ENCODE data around the gene TGM4.

Gene TGM4

GRCh38 chr3:44905446-44906157 lies 31.2 kb downstream of the TGM4 start:
- Histone ChIP-seq H3K36me3 (no peaks in the 10 kb centered on the region), H3K27ac (no peak overlapping the region), H3K9me3 (replicated peaks in 1 of 11) (peaks cover 5 to 22% (median 13%) of the 10 kb centered on the region in 11 experiments; a peak in 14 of 22 replicates), H3K4me2 (no peak overlapping the region), H3K4me3 (no peak overlapping the region), H4K20me1 (no peaks in the 10 kb centered on the region), H3K27me3 (no peaks in the 10 kb centered on the region), H3K9ac (no peak overlapping the region), H3K4me1 (peaks cover 0 to 6% (median 0%) of the 10 kb centered on the region in 10 experiments; a peak in 2 of 20 replicates)
- no peak for TF ChIP-seq Cebpa-rat (IDR thresholded peaks at IDR 0.05)

- Histone ChIP-seq H3K36me3 (no peaks in the 10 kb centered on the region), H3K27ac (no peak overlapping the region), H3K4me3 (no peak overlapping the region), H3K4me2 (no peak overlapping the region), H3K4me1 (peaks cover 0 to 6% (median 0%) of the 10 kb centered on the region in 10 experiments; a peak in 2 of 20 replicates), H3K27me3 (no peaks in the 10 kb centered on the region), H3K9ac (no peak overlapping the region), H4K20me1 (no peaks in the 10 kb centered on the region), H3K9me3 (replicated peaks in 1 of 11) (peaks cover 5 to 34% (median 16%) of the 10 kb centered on the region in 11 experiments; a peak in 15 of 22 replicates)
- no peak for TF ChIP-seq Cebpa-rat (IDR thresholded peaks at IDR 0.05)
Observed at GRCh38 chr3:44906997-44907396, 32.6 kb downstream of the TGM4 start.

- Histone ChIP-seq H3K27ac (no peak overlapping the region), H3K36me3 (no peaks in the 10 kb centered on the region), H3K27me3 (no peaks in the 10 kb centered on the region), H3K4me3 (no peak overlapping the region), H3K4me2 (no peak overlapping the region; a peak in 1 of 22 replicates), H3K9ac (no peak overlapping the region), H3K9me3 (replicated peaks in 1 of 11) (peaks cover 5 to 34% (median 16%) of the 10 kb centered on the region in 11 experiments; a peak in 15 of 22 replicates), H4K20me1 (no peaks in the 10 kb centered on the region), H3K4me1 (peaks cover 0 to 6% (median 0%) of the 10 kb centered on the region in 10 experiments; a peak in 2 of 20 replicates)
- TF ChIP-seq Cebpa-rat (IDR thresholded peaks at IDR 0.05): no peak
Observed at GRCh38 chr3:44907612-44908011, 33.2 kb downstream of the TGM4 start.

GRCh38 chr3:44909063-44909462 lies 34.7 kb downstream of the TGM4 start:
- Histone ChIP-seq H4K20me1 (no peaks in the 10 kb centered on the region), H3K9ac (no peak overlapping the region), H3K4me2 (no peak overlapping the region), H3K27ac (no peak overlapping the region), H3K4me3 (no peak overlapping the region), H3K4me1 (peaks cover 0 to 6% (median 0%) of the 10 kb centered on the region in 10 experiments; a peak in 2 of 20 replicates), H3K36me3 (no peaks in the 10 kb centered on the region), H3K27me3 (no peaks in the 10 kb centered on the region), H3K9me3 (replicated peaks in 1 of 11) (peaks cover 5 to 34% (median 16%) of the 10 kb centered on the region in 11 experiments; a peak in 15 of 22 replicates)
- TF ChIP-seq Cebpa-rat (IDR thresholded peaks at IDR 0.05): no peak

GRCh38 chr3:44910693-44911092 lies 36.3 kb downstream of the TGM4 start:
- Histone ChIP-seq H3K4me1 (peaks cover 0 to 6% (median 0%) of the 10 kb centered on the region in 10 experiments; a peak in 4 of 20 replicates), H3K27me3 (no peaks in the 10 kb centered on the region), H3K4me2 (no peak overlapping the region), H3K9me3 (replicated peaks in 1 of 11) (peaks cover 5 to 34% (median 16%) of the 10 kb centered on the region in 11 experiments; a peak in 15 of 22 replicates), H3K4me3 (no peak overlapping the region), H3K9ac (no peak overlapping the region), H3K36me3 (no peaks in the 10 kb centered on the region; a peak in 1 of 22 replicates), H4K20me1 (no peaks in the 10 kb centered on the region), H3K27ac (no peak overlapping the region)
- TF ChIP-seq Cebpa-rat (IDR thresholded peaks at IDR 0.05): no peak

GRCh38 chr3:44913868-44914468 lies 39.6 kb downstream of the TGM4 start:
- no peak for TF ChIP-seq Cebpa-rat (IDR thresholded peaks at IDR 0.05)
- no peaks in the 10 kb centered on the region; a peak in 1 of 22 replicates for H4K20me1 ChIP-seq
- H3K4me3 ChIP-seq: no peak overlapping the region
- no peak overlapping the region for H3K9ac ChIP-seq
- no peak overlapping the region for H3K27ac ChIP-seq
- H3K4me1 ChIP-seq: peaks cover 0 to 8% (median 0%) of the 10 kb centered on the region in 10 experiments; a peak in 2 of 20 replicates
- peaks cover 5 to 29% (median 13%) of the 10 kb centered on the region in 11 experiments; a peak in 15 of 22 replicates for H3K9me3 ChIP-seq (replicated peaks in 1 of 11)
- H3K27me3 ChIP-seq: no peaks in the 10 kb centered on the region
- H3K4me2 ChIP-seq: no peak overlapping the region
- H3K36me3 ChIP-seq: peaks cover 0 to 30% (median 12%) of the 10 kb centered on the region in 11 experiments; a peak in 15 of 22 replicates

- H3K36me3 ChIP-seq: peaks cover 0 to 32% (median 14%) of the 10 kb centered on the region in 11 experiments; a peak in 17 of 22 replicates
- H3K27me3 ChIP-seq: no peaks in the 10 kb centered on the region
- no peak overlapping the region for H3K9ac ChIP-seq
- no peaks in the 10 kb centered on the region; a peak in 1 of 22 replicates for H4K20me1 ChIP-seq
- peak overlapping the region in 1 of 11 experiments; percentile 27; a peak in 1 of 22 replicates for H3K27ac ChIP-seq
- no peak overlapping the region for H3K4me3 ChIP-seq
- peaks cover 0 to 8% (median 0%) of the 10 kb centered on the region in 10 experiments; a peak in 2 of 20 replicates for H3K4me1 ChIP-seq
- no peak for TF ChIP-seq Cebpa-rat (IDR thresholded peaks at IDR 0.05)
- H3K9me3 ChIP-seq (replicated peaks in 1 of 11): peaks cover 0 to 19% (median 8%) of the 10 kb centered on the region in 11 experiments; a peak in 12 of 22 replicates
- H3K4me2 ChIP-seq: no peak overlapping the region
Observed at GRCh38 chr3:44914936-44915335, 40.5 kb downstream of the TGM4 start.

- no peaks in the 10 kb centered on the region; a peak in 1 of 22 replicates for H4K20me1 ChIP-seq
- H3K4me3 ChIP-seq: no peak overlapping the region
- peaks cover 0 to 10% (median 2%) of the 10 kb centered on the region in 11 experiments; a peak in 9 of 22 replicates for H3K9me3 ChIP-seq (replicated peaks in 1 of 11)
- H3K9ac ChIP-seq: 0 out of 22 replicates have a peak overlapping the region, but pooled peaks of 1 of the 11 experiments have one; percentile 11
- H3K36me3 ChIP-seq: peaks cover 9 to 41% (median 22%) of the 10 kb centered on the region in 11 experiments; a peak in 21 of 22 replicates
- peaks cover 0 to 8% (median 0%) of the 10 kb centered on the region in 10 experiments; a peak in 2 of 20 replicates for H3K4me1 ChIP-seq
- no peaks in the 10 kb centered on the region for H3K27me3 ChIP-seq
- H3K27ac ChIP-seq: peak overlapping the region in 1 of 11 experiments; percentile 27; a peak in 1 of 22 replicates
- no peak overlapping the region for H3K4me2 ChIP-seq
- no peak for TF ChIP-seq Cebpa-rat (IDR thresholded peaks at IDR 0.05)
Observed at GRCh38 chr3:44915702-44916438, 41.5 kb downstream of the TGM4 start.

Data from BLaER1 treated with 17β-estradiol and CSF1 and Interleukin-3, amounts not matched to agents 10 nM and 100 nM (cell line).